Pancreas (tissue), 10 donors: ENCODE measurements around the gene MGAT4B. TPM values are rescaled to one million over a fixed set of nuclear protein-coding genes. Genes with fewer than 3 reads are reported as not detected.

Experiments
- ATAC-seq, 4 donors: fragments of 200-7000 bp; cut with Tn5 transposase; one replicate each; pipeline versions ENCODE4 v1.8.0 to v1.9.1; 2020; ENCODE audit warnings: mild to moderate bottlenecking in 4 of 4, moderate library complexity in 4 of 4
- DNase-seq, 6 donors: peaks; one replicate each; pipeline ENCODE4 v3.0.0-alpha.2; 2020
- FAIRE-seq: peaks from 2 replicates; lab custom pipeline; 2012; peaks lifted over from hg19 to GRCh38; lab: Jason Lieb, UNC
- H3K27ac ChIP-seq, 4 donors: fragments of 200-600 bp; sonication (generic); 1 replicate in 3 of 4; 2 replicates in 1 of 4; pipeline versions ENCODE4 v1.5.0 to v1.8.0; 2020
- H3K27me3 ChIP-seq, 4 donors: fragments of 200-600 bp; one replicate each; pipeline ENCODE4 v1.8.0; 2021
- H3K36me3 ChIP-seq, 3 donors: fragments of 200-600 bp; sonication (generic) in 1 of 3; one replicate each; pipeline versions ENCODE4 v1.5.0 to v1.8.0; 2020 to 2021
- H3K4me1 ChIP-seq, 3 donors: fragments of 200-600 bp; one replicate each; pipeline ENCODE4 v1.8.0; 2021
- H3K4me3 ChIP-seq, 4 donors: fragments of 200-600 bp; sonication (generic) in 2 of 4; one replicate each; pipeline versions ENCODE4 v1.5.0 to v1.8.0; 2020 to 2021
- H3K9me3 ChIP-seq, 4 donors: fragments of 200-600 bp; one replicate each; pipeline ENCODE4 v1.8.0; 2021
- WGBS, 2 donors: extraction: QIAGEN DNeasy Blood & Tissue Kit; methylation state at CpG; one replicate each; pipeline ENCODE4 v1.1.7; 2013; 5-methylcytosine and 5-hydroxymethylcytosine counted together
- intact Hi-C, 3 donors: fragments of 100-400 bp; cut with DNase I; formaldehyde crosslinking; loops; one replicate each; pipeline versions ENCODE4 v1.11.1 to v1.14.2; 2022
- polyA plus RNA-seq, 2 donors: library from polyadenylated mRNA; stranded (reverse); fragments of 200-250 nt; gene quantifications; one replicate each; pipeline ENCODE4 v1.2.3, GENCODE V29; 2013
- total RNA-seq, 6 donors: library from RNA; stranded (reverse); fragmentation: NEBNext Ultra II Directional in 4 of 6; extraction: Animal tissue kit (Norgen Biotek cat#: 25700) in 4 of 6; gene quantifications; one replicate each; pipeline versions ENCODE4 v1.2.1 to v1.2.4, GENCODE V29; 2021 to 2023
- TF ChIP-seq, protein P1 (sequence below), 4 donors: fragments of 200-600 bp; sonication (generic) in 3 of 4; IDR thresholded peaks; one replicate each; pipeline versions ENCODE4 v1.5.0 to v1.8.0; 2021; ENCODE audit warnings: antibody characterized with exemption in 4 of 4
- donor health status: healthy with polysubstance abuse.
- donor health status: DM: no; HTN: no; CAD: no; lungs with moderate emphysema.
- donor health status: DM: no; HTN: no; CAD: no.
- donor health status: control.
- donor health status: control.
- donor health status: Bipolar disorder and iron deficiency.
- donor health status: DM: yes; HTN: yes; CAD: no.
- donor health status: DM: no; HTN: no; CAD: no.
- donor health status: DM: no; HTN: no; CAD: no.
- donor health status: DM: yes; HTN: yes; CAD: no.

Gene MGAT4B
- total and polyA plus RNA-seq, 8 donors, result 33.7 to 97.5 (median 52.7) TPM

DNA sequence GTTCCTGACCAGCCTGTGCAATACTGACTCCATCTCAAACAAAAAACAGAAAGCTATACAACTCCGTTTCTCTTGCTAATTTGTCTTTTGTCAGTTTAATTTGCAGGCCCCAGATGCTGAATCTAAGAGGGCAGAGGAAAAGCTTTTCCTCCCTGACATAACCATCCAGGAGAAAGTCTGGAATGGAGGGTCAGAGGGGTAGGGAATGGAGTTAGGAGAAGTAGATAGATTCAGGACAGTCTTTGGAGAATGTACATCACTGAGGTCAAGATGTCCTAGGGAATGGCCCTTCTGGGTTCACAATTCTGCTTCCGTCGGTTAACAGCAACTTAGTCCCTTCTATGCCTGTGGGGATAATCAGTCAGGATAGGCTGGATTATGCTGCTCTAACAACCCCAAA, 7.4 kb upstream of the MGAT4B start:
- no peaks in the 10 kb centered on the region for H3K36me3 ChIP-seq
- WGBS, 2 donors, result 79 to 81% methylated on average over 3 of the region's 3 CpGs
- TF ChIP-seq, protein P1, sequence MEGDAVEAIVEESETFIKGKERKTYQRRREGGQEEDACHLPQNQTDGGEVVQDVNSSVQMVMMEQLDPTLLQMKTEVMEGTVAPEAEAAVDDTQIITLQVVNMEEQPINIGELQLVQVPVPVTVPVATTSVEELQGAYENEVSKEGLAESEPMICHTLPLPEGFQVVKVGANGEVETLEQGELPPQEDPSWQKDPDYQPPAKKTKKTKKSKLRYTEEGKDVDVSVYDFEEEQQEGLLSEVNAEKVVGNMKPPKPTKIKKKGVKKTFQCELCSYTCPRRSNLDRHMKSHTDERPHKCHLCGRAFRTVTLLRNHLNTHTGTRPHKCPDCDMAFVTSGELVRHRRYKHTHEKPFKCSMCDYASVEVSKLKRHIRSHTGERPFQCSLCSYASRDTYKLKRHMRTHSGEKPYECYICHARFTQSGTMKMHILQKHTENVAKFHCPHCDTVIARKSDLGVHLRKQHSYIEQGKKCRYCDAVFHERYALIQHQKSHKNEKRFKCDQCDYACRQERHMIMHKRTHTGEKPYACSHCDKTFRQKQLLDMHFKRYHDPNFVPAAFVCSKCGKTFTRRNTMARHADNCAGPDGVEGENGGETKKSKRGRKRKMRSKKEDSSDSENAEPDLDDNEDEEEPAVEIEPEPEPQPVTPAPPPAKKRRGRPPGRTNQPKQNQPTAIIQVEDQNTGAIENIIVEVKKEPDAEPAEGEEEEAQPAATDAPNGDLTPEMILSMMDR (IDR thresholded peaks at IDR 0.05), result no peak
- DNase-seq (no peak), FAIRE-seq (no peak), ATAC-seq (no peak)
- no peaks in the 10 kb centered on the region for H3K27me3 ChIP-seq
- H3K9me3 ChIP-seq, result no peaks in the 10 kb centered on the region
- H3K4me1 ChIP-seq, result peaks cover 7 to 14% (median 13%) of the 10 kb centered on the region in 3 donors
- intact Hi-C loops, result no loop called here
- H3K4me3 ChIP-seq, result no peak overlapping the region
- no peak overlapping the region for H3K27ac ChIP-seq

DNA sequence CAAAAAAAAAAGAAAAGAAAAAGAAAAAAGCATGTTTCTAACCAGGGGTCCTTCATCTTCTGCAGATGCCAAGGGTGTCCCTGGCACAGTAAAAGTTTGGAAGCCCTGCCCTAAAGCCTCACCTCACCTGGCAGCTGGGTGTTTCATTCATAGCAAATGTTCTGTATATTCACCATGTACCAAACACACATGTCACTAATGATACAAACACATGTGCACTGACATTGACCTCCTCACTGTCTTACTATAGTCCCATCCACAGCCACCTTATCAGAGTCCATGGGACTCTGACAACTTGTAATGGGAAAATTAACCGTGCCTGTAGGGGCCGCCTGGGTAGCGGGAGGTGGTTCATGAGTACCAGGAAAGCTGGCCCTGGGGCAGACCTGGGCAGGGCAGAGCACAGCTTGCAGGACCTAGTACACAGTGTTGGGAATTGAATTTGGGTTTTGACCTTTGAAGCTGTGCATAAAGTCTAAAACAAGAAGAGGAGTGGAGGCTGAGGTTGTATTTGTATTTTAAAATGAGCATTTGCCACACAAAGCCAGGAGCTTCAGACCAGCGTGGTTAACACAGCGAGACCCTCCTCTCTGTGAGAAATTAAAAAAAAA, 6.4 kb upstream of the MGAT4B start:
- no peak overlapping the region for H3K27ac ChIP-seq
- H3K4me1 ChIP-seq, result peaks cover 3 to 8% (median 7%) of the 10 kb centered on the region in 3 donors
- H3K9me3 ChIP-seq, result no peaks in the 10 kb centered on the region
- DNase-seq (no peak), FAIRE-seq (no peak), ATAC-seq (no peak)
- 85 to 87% methylated on average over 5 of the region's 5 CpGs for WGBS, 2 donors
- intact Hi-C loops, result no loop called here
- TF ChIP-seq, protein P1 (IDR thresholded peaks at IDR 0.05), result no peak
- H3K27me3 ChIP-seq, result no peaks in the 10 kb centered on the region
- no peaks in the 10 kb centered on the region for H3K36me3 ChIP-seq
- H3K4me3 ChIP-seq, result no peak overlapping the region

DNA sequence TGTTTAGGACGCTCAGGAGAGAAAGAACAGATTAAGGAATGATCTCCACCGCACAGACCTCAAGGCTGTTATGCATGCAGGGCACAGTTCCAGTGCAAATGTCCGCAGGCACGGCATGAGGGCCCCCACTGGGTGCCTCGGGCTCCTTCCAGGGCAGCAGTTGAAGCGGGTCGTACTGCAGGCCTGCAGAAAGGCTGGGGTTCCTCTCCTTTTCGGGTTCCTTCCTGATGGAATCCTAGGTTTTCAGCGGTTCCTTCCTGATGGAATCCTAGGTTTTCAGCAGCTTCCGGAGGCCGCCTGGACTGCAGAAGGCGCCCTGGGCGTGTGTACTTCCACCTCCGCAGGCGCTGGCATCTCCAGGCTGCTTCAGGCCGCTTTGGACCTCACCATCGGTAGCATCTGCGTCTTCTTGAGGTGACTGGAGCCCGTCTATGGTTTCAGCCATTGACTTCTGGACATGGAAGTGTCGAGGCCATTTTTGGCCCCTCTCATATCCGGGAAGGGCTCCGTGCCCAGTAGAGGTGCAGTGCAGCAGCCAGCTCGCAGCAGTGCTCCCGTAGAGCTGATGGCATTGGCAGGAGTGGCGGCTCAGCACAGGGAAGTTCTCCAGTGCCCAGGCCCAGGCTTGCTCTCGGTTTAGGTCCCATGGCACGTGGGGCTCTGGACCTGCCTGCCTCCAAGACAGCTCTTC, 5.6 kb upstream of the MGAT4B start:
- no peaks in the 10 kb centered on the region for H3K9me3 ChIP-seq
- no peak for FAIRE-seq
- TF ChIP-seq, protein P1 (IDR thresholded peaks at IDR 0.05), result no peak
- H3K4me1 ChIP-seq, result peaks cover 0 to 2% (median 0%) of the 10 kb centered on the region in 3 donors
- no peak for ATAC-seq
- intact Hi-C loops, result no loop called here
- no peak overlapping the region for H3K4me3 ChIP-seq
- WGBS, 2 donors, result 94% methylated on average over 27 of the region's 27 CpGs
- no peaks in the 10 kb centered on the region for H3K36me3 ChIP-seq
- peak in 2 of 6 donors; percentile 12 to 51 for DNase-seq
- H3K27ac ChIP-seq, result no peak overlapping the region
- H3K27me3 ChIP-seq, result no peaks in the 10 kb centered on the region

DNA sequence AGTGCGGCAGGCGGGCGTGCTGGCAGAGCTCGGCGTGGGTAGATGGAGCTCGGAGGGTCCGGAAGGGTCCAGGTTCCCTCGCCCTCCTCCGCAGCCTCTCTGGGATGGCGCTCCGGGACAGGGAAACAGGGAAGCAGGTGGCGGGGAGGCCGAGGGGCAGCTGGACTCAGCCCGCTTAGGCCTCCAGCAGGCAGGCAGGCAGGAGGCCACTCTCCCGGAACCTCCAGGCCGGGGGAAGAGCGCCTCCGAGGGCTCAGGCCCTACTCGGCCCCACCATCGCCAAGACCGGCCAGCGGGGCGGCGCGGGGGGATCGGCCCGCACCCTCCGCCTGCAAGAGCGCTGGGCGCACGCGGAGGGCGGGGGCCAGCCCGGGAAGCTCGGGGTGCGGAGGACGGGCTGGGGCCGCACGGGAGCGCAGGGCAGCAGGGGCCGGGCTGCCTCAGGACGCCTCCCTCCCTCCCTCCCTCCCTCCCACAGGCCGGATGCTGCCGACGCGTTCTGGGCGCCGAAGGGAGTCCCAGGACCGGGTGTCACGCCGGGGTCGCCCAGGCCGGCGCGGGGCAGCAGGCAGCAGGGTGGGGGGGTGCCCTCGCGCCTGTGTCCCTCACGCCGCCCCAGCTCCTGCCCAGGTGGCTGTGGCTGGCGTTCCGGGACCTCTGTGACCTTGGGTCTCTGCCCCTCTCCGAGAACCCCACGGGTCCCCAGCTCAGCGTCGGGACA, 977 bp downstream of the MGAT4B start:
- peak overlapping the region; percentile 81 to 94 (median 88) for H3K27ac ChIP-seq
- intact Hi-C loops, result loop anchor here in 1 of 3 donors (10.0 kb wide), 1 partner anchor 109 kb away; no protein-coding TSS in a partner anchor
- no peaks in the 10 kb centered on the region for H3K27me3 ChIP-seq
- peak overlapping the region; percentile 77 to 91 (median 84) for H3K4me3 ChIP-seq
- DNase-seq, result peak; percentile 38 to 87 (median 61)
- no peak for FAIRE-seq
- H3K4me1 ChIP-seq, result peaks cover 0 to 22% (median 0%) of the 10 kb centered on the region in 3 donors
- WGBS, 2 donors, result 1 to 5% methylated on average over 26 to 65 of the region's 65 CpGs
- TF ChIP-seq, protein P1 (IDR thresholded peaks at IDR 0.05), result no peak
- peak; percentile 18 to 43 (median 32) for ATAC-seq
- peaks cover 0 to 4% (median 0%) of the 10 kb centered on the region in 3 donors for H3K36me3 ChIP-seq
- H3K9me3 ChIP-seq, result no peaks in the 10 kb centered on the region
